ENCODE data around the gene CMPK1.

GRCh38 chr1:47388030-47388890 lies 54.7 kb downstream of the CMPK1 start:
- no peak for TF ChIP-seq CTCF (IDR thresholded peaks at IDR 0.05)
- TF ChIP-seq POLR2A (IDR thresholded peaks at IDR 0.05), result no peak

All from ovary (tissue), 3 donors.